SU-DHL-6 (cell line): ENCODE measurements around the gene LRRFIP2.

Experiments
- EZH2phosphoT487 ChIP-seq: fragments of 200-600 bp; sonication (generic), shearing (Covaris generic); conservative IDR thresholded peaks from 2 replicates; pipeline ENCODE4 v1.6.1; 2018; ENCODE audit warnings: mild to moderate bottlenecking, antibody characterized with exemption, low read length, moderate library complexity, mixed read lengths
- TF ChIP-seq, protein P1 (sequence below): fragments of 200-600 bp; sonication (generic); IDR thresholded peaks from one replicate; pipeline ENCODE4 v1.5.1; 2017; ENCODE audit warnings: antibody characterized with exemption, mild to moderate bottlenecking, low read length, moderate library complexity; ENCODE audit not compliant: insufficient read depth, poor library complexity, severe bottlenecking

DNA sequence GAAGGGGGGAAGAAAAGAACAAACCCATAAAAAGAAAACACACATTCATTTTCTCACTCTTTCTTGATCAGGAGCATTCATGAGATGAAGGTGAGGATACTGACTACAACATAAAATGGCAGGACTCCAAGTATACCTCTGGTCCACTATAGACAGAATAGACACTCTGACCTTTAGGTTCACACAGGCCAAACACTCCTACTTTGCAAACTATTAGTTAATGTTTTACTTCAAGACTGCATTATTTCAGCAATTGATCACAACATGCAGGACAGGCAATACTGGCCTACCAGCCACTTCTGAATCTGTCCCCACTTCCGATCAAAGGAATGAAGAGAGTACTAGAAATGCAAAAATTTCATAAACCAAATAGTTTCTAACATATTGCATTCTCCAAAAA is 47.0 kb downstream of the LRRFIP2 start:
- TF ChIP-seq, protein P1, sequence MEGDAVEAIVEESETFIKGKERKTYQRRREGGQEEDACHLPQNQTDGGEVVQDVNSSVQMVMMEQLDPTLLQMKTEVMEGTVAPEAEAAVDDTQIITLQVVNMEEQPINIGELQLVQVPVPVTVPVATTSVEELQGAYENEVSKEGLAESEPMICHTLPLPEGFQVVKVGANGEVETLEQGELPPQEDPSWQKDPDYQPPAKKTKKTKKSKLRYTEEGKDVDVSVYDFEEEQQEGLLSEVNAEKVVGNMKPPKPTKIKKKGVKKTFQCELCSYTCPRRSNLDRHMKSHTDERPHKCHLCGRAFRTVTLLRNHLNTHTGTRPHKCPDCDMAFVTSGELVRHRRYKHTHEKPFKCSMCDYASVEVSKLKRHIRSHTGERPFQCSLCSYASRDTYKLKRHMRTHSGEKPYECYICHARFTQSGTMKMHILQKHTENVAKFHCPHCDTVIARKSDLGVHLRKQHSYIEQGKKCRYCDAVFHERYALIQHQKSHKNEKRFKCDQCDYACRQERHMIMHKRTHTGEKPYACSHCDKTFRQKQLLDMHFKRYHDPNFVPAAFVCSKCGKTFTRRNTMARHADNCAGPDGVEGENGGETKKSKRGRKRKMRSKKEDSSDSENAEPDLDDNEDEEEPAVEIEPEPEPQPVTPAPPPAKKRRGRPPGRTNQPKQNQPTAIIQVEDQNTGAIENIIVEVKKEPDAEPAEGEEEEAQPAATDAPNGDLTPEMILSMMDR, result no peak
- TF ChIP-seq EZH2phosphoT487, result no peak
